ENCODE data around the gene COL8A1. TPM values are rescaled to one million over a fixed set of nuclear protein-coding genes. Genes with fewer than 3 reads are reported as not detected.
"Not testable (repeated sequence)": the region's sequence is repeated elsewhere in the genome, so short reads cannot be mapped to it uniquely, and the experiment has no call there.

Gene COL8A1
- 0.10 and 0.22 TPM in 2 replicates for total RNA-seq

- intact Hi-C loops (cut with micrococcal nuclease): no loop called here
Measured at GRCh38 chr3:99638167-99638948, at the start of gene COL8A1. Gene COL8A1, plus strand, starts transcription at chr3:99638594. Its CDS starts 152,089 bp downstream, at chr3:99790683.

GRCh38 chr3:99589168-99589567 is 49.2 kb upstream of the COL8A1 start:
- intact Hi-C loops (cut with micrococcal nuclease): not testable (repeated sequence)

GRCh38 chr3:99599894-99600293 is 38.5 kb upstream of the COL8A1 start:
- intact Hi-C loops (cut with micrococcal nuclease): no loop called here

- intact Hi-C loops (cut with micrococcal nuclease): no loop called here
Measured at GRCh38 chr3:99601515-99601914, 36.9 kb upstream of the COL8A1 start.

- intact Hi-C loops (cut with micrococcal nuclease): no loop called here
Measured at GRCh38 chr3:99602183-99602582, 36.2 kb upstream of the COL8A1 start.

GRCh38 chr3:99607151-99607550 is 31.2 kb upstream of the COL8A1 start:
- intact Hi-C loops (cut with micrococcal nuclease): no loop called here

- intact Hi-C loops (cut with micrococcal nuclease): no loop called here
Measured at GRCh38 chr3:99614768-99615167, 23.6 kb upstream of the COL8A1 start.

- intact Hi-C loops (cut with micrococcal nuclease): no loop called here
Measured at GRCh38 chr3:99620077-99620767, 18.2 kb upstream of the COL8A1 start.

GRCh38 chr3:99620976-99621375 is 17.4 kb upstream of the COL8A1 start:
- intact Hi-C loops (cut with micrococcal nuclease): no loop called here

- intact Hi-C loops (cut with micrococcal nuclease): no loop called here
Measured at GRCh38 chr3:99624496-99625236, 13.7 kb upstream of the COL8A1 start.

- intact Hi-C loops (cut with micrococcal nuclease): no loop called here
Measured at GRCh38 chr3:99625237-99625622, 13.2 kb upstream of the COL8A1 start.

- intact Hi-C loops (cut with micrococcal nuclease): no loop called here
Measured at GRCh38 chr3:99625643-99626416, 12.6 kb upstream of the COL8A1 start.

- intact Hi-C loops (cut with micrococcal nuclease): no loop called here
Measured at GRCh38 chr3:99626417-99626788, 12.0 kb upstream of the COL8A1 start.

GRCh38 chr3:99627062-99627826 is 11.2 kb upstream of the COL8A1 start:
- intact Hi-C loops (cut with micrococcal nuclease): no loop called here

GRCh38 chr3:99630815-99631214 is 7.6 kb upstream of the COL8A1 start:
- intact Hi-C loops (cut with micrococcal nuclease): no loop called here

GRCh38 chr3:99633887-99634558 is 4.4 kb upstream of the COL8A1 start:
- intact Hi-C loops (cut with micrococcal nuclease): no loop called here

- intact Hi-C loops (cut with micrococcal nuclease): no loop called here
Measured at GRCh38 chr3:99634881-99635280, 3.5 kb upstream of the COL8A1 start.

GRCh38 chr3:99635348-99635747 is 3.0 kb upstream of the COL8A1 start:
- intact Hi-C loops (cut with micrococcal nuclease): no loop called here

- intact Hi-C loops (cut with micrococcal nuclease): no loop called here
Measured at GRCh38 chr3:99637016-99637367, 1.4 kb upstream of the COL8A1 start.

Data from T-helper 1 cell treated with Interleukin-12 subunit alpha and Interleukin-12 subunit beta and Interleukin-4 antibody, amounts not matched to agents 30 ng/mL and 1 ng/mL, for 36 hours (primary cell).